ENCODE measurements around the gene COL19A1. TPM values are rescaled to one million over a fixed set of nuclear protein-coding genes. Genes with fewer than 3 reads are reported as not detected.

COL19A1 gene
- polyA plus RNA-seq, 1 donor, result 3.4 TPM

GRCh38 chr6:70040766-70041165, 174.4 kb downstream of the COL19A1 start:
- H3K4me3 ChIP-seq (ENCODE audit: low read length), result no peak overlapping the region
- no peaks in the 10 kb centered on the region for H3K9me3 ChIP-seq (ENCODE audit: control insufficient read depth, low read depth, low read length)
- H3K27me3 ChIP-seq (ENCODE audit: control insufficient read depth, insufficient read depth, low read length), result no peaks in the 10 kb centered on the region
- H3K4me1 ChIP-seq (ENCODE audit: control insufficient read depth, insufficient read depth, low read length), result no peaks in the 10 kb centered on the region
- no peak overlapping the region for H3K27ac ChIP-seq (ENCODE audit: low read length)
- 80% methylated on average over 2 of the region's 2 CpGs for WGBS (ENCODE audit: insufficient coverage, low lambda C conversion rate)
- no peaks in the 10 kb centered on the region for H3K36me3 ChIP-seq (ENCODE audit: control insufficient read depth, insufficient read depth, low read length)
- no peak for DNase-seq

GRCh38 chr6:70041411-70041810, 175.1 kb downstream of the COL19A1 start:
- no peaks in the 10 kb centered on the region for H3K27me3 ChIP-seq (ENCODE audit: control insufficient read depth, insufficient read depth, low read length)
- no peaks in the 10 kb centered on the region for H3K36me3 ChIP-seq (ENCODE audit: control insufficient read depth, insufficient read depth, low read length)
- no peak for DNase-seq
- H3K9me3 ChIP-seq (ENCODE audit: control insufficient read depth, low read depth, low read length), result no peaks in the 10 kb centered on the region
- WGBS (ENCODE audit: insufficient coverage, low lambda C conversion rate), result no CpG with 5 or more reads among the region's 1 CpG
- no peaks in the 10 kb centered on the region for H3K4me1 ChIP-seq (ENCODE audit: control insufficient read depth, insufficient read depth, low read length)
- H3K4me3 ChIP-seq (ENCODE audit: low read length), result no peak overlapping the region
- no peak overlapping the region for H3K27ac ChIP-seq (ENCODE audit: low read length)

- Histone ChIP-seq H3K4me1 (ENCODE audit: control insufficient read depth, insufficient read depth, low read length) (no peaks in the 10 kb centered on the region), H3K36me3 (ENCODE audit: control insufficient read depth, insufficient read depth, low read length) (no peaks in the 10 kb centered on the region), H3K27ac (ENCODE audit: low read length) (no peak overlapping the region), H3K27me3 (ENCODE audit: control insufficient read depth, insufficient read depth, low read length) (no peaks in the 10 kb centered on the region), H3K4me3 (ENCODE audit: low read length) (no peak overlapping the region), H3K9me3 (ENCODE audit: control insufficient read depth, low read depth, low read length) (no peaks in the 10 kb centered on the region)
- DNase-seq, result no peak
- WGBS (ENCODE audit: insufficient coverage, low lambda C conversion rate), result 40% methylated on average over 1 of the region's 3 CpGs
These were observed 179.1 kb downstream of the COL19A1 start for GRCh38 chr6:70045413-70045812.

- no peak overlapping the region for H3K4me3 ChIP-seq (ENCODE audit: low read length)
- no peaks in the 10 kb centered on the region for H3K27me3 ChIP-seq (ENCODE audit: control insufficient read depth, insufficient read depth, low read length)
- no peaks in the 10 kb centered on the region for H3K4me1 ChIP-seq (ENCODE audit: control insufficient read depth, insufficient read depth, low read length)
- no peaks in the 10 kb centered on the region for H3K9me3 ChIP-seq (ENCODE audit: control insufficient read depth, low read depth, low read length)
- no peaks in the 10 kb centered on the region for H3K36me3 ChIP-seq (ENCODE audit: control insufficient read depth, insufficient read depth, low read length)
- H3K27ac ChIP-seq (ENCODE audit: low read length), result no peak overlapping the region
- no peak for DNase-seq
- 17% methylated on average over 1 of the region's 5 CpGs for WGBS (ENCODE audit: insufficient coverage, low lambda C conversion rate)
These were observed 185.1 kb downstream of the COL19A1 start for GRCh38 chr6:70051197-70052124.

- Histone ChIP-seq H3K4me3 (ENCODE audit: low read length) (no peak overlapping the region), H3K36me3 (ENCODE audit: control insufficient read depth, insufficient read depth, low read length) (no peaks in the 10 kb centered on the region), H3K4me1 (ENCODE audit: control insufficient read depth, insufficient read depth, low read length) (no peaks in the 10 kb centered on the region), H3K9me3 (ENCODE audit: control insufficient read depth, low read depth, low read length) (no peaks in the 10 kb centered on the region), H3K27ac (ENCODE audit: low read length) (no peak overlapping the region), H3K27me3 (ENCODE audit: control insufficient read depth, insufficient read depth, low read length) (no peaks in the 10 kb centered on the region)
- DNase-seq, result no peak
- 50% methylated on average over 1 of the region's 2 CpGs for WGBS (ENCODE audit: insufficient coverage, low lambda C conversion rate)
These were observed 192.8 kb downstream of the COL19A1 start for GRCh38 chr6:70059039-70059719.

GRCh38 chr6:70060680-70061079, 194.3 kb downstream of the COL19A1 start:
- no peaks in the 10 kb centered on the region for H3K9me3 ChIP-seq (ENCODE audit: control insufficient read depth, low read depth, low read length)
- no peak overlapping the region for H3K4me3 ChIP-seq (ENCODE audit: low read length)
- no peaks in the 10 kb centered on the region for H3K36me3 ChIP-seq (ENCODE audit: control insufficient read depth, insufficient read depth, low read length)
- H3K27me3 ChIP-seq (ENCODE audit: control insufficient read depth, insufficient read depth, low read length), result no peaks in the 10 kb centered on the region
- 71% methylated on average over 1 of the region's 5 CpGs for WGBS (ENCODE audit: insufficient coverage, low lambda C conversion rate)
- no peak for DNase-seq
- H3K27ac ChIP-seq (ENCODE audit: low read length), result no peak overlapping the region
- H3K4me1 ChIP-seq (ENCODE audit: control insufficient read depth, insufficient read depth, low read length), result no peaks in the 10 kb centered on the region

GRCh38 chr6:70061546-70061945, 195.2 kb downstream of the COL19A1 start:
- H3K36me3 ChIP-seq (ENCODE audit: control insufficient read depth, insufficient read depth, low read length), result no peaks in the 10 kb centered on the region
- no peak overlapping the region for H3K27ac ChIP-seq (ENCODE audit: low read length)
- no peaks in the 10 kb centered on the region for H3K27me3 ChIP-seq (ENCODE audit: control insufficient read depth, insufficient read depth, low read length)
- no peaks in the 10 kb centered on the region for H3K9me3 ChIP-seq (ENCODE audit: control insufficient read depth, low read depth, low read length)
- DNase-seq, result no peak
- WGBS (ENCODE audit: insufficient coverage, low lambda C conversion rate), result 92% methylated on average over 2 of the region's 2 CpGs
- no peaks in the 10 kb centered on the region for H3K4me1 ChIP-seq (ENCODE audit: control insufficient read depth, insufficient read depth, low read length)
- no peak overlapping the region for H3K4me3 ChIP-seq (ENCODE audit: low read length)

- no peak overlapping the region for H3K27ac ChIP-seq (ENCODE audit: low read length)
- H3K4me1 ChIP-seq (ENCODE audit: control insufficient read depth, insufficient read depth, low read length), result no peaks in the 10 kb centered on the region
- no peak overlapping the region for H3K4me3 ChIP-seq (ENCODE audit: low read length)
- no peaks in the 10 kb centered on the region for H3K9me3 ChIP-seq (ENCODE audit: control insufficient read depth, low read depth, low read length)
- H3K36me3 ChIP-seq (ENCODE audit: control insufficient read depth, insufficient read depth, low read length), result no peaks in the 10 kb centered on the region
- no peak for DNase-seq
- WGBS (ENCODE audit: insufficient coverage, low lambda C conversion rate), result 100% methylated on average over 1 of the region's 1 CpG
- H3K27me3 ChIP-seq (ENCODE audit: control insufficient read depth, insufficient read depth, low read length), result no peaks in the 10 kb centered on the region
These were observed 195.7 kb downstream of the COL19A1 start for GRCh38 chr6:70062010-70062409.

- no peaks in the 10 kb centered on the region for H3K9me3 ChIP-seq (ENCODE audit: control insufficient read depth, low read depth, low read length)
- no peaks in the 10 kb centered on the region for H3K36me3 ChIP-seq (ENCODE audit: control insufficient read depth, insufficient read depth, low read length)
- DNase-seq, result no peak
- no peak overlapping the region for H3K4me3 ChIP-seq (ENCODE audit: low read length)
- H3K27me3 ChIP-seq (ENCODE audit: control insufficient read depth, insufficient read depth, low read length), result no peaks in the 10 kb centered on the region
- no peaks in the 10 kb centered on the region for H3K4me1 ChIP-seq (ENCODE audit: control insufficient read depth, insufficient read depth, low read length)
- no peak overlapping the region for H3K27ac ChIP-seq (ENCODE audit: low read length)
- WGBS (ENCODE audit: insufficient coverage, low lambda C conversion rate), result no CpG with 5 or more reads among the region's 1 CpG
These were observed 206.3 kb downstream of the COL19A1 start for GRCh38 chr6:70072540-70073179.

- no peak for DNase-seq
- Histone ChIP-seq H3K4me1 (ENCODE audit: control insufficient read depth, insufficient read depth, low read length) (no peaks in the 10 kb centered on the region), H3K9me3 (ENCODE audit: control insufficient read depth, low read depth, low read length) (no peaks in the 10 kb centered on the region), H3K4me3 (ENCODE audit: low read length) (no peak overlapping the region), H3K36me3 (ENCODE audit: control insufficient read depth, insufficient read depth, low read length) (no peaks in the 10 kb centered on the region), H3K27ac (ENCODE audit: low read length) (no peak overlapping the region), H3K27me3 (ENCODE audit: control insufficient read depth, insufficient read depth, low read length) (no peaks in the 10 kb centered on the region)
These were observed 207.3 kb downstream of the COL19A1 start for GRCh38 chr6:70073637-70074036.

All from large intestine (tissue), 3 donors.